Loucy (cell line): ENCODE results near the gene FHIT.

Experiments
- H2AFZ ChIP-seq: fragments of 200-600 bp; sonication (generic); 2 replicates; pipeline ENCODE4 v1.6.0; 2016; ENCODE audit warnings: antibody characterized with exemption, mild to moderate bottlenecking, low read length, moderate library complexity
- H3F3A ChIP-seq: fragments of 200-600 bp; 2 replicates; pipeline ENCODE4 v1.6.0; 2016; ENCODE audit warnings: antibody characterized with exemption, low read depth, mild to moderate bottlenecking
- H3K27me3 ChIP-seq: fragments of 200-600 bp; sonication (generic); 2 replicates; pipeline ENCODE4 v1.6.1; 2014; ENCODE audit warnings: low read length, mild to moderate bottlenecking; ENCODE audit not compliant: insufficient read depth, poor library complexity, severe bottlenecking
- H3K36me3 ChIP-seq: fragments of 200-600 bp; sonication (generic); 2 replicates; pipeline ENCODE4 v1.6.1; 2016; ENCODE audit warnings: low read length; ENCODE audit not compliant: insufficient read depth
- H3K4me1 ChIP-seq: fragments of 200-600 bp; sonication (generic); 2 replicates; pipeline ENCODE4 v1.5.1; 2014; ENCODE audit warnings: low read length, mild to moderate bottlenecking; ENCODE audit not compliant: insufficient read depth, poor library complexity, severe bottlenecking
- H3K4me2 ChIP-seq: fragments of 200-600 bp; sonication (generic); 2 replicates; pipeline ENCODE4 v1.6.0; 2014; ENCODE audit warnings: antibody characterized with exemption, low read length, low read depth, mild to moderate bottlenecking; ENCODE audit not compliant: poor library complexity, severe bottlenecking
- H3K4me3 ChIP-seq: fragments of 200-600 bp; sonication (generic); 2 replicates; pipeline ENCODE4 v1.5.1; 2014; ENCODE audit warnings: low read length, mild to moderate bottlenecking, mixed read lengths; ENCODE audit not compliant: poor library complexity, severe bottlenecking
- H3K79me2 ChIP-seq: fragments of 200-600 bp; sonication (generic); 2 replicates; pipeline ENCODE4 v1.6.1; 2014; ENCODE audit warnings: low read length; ENCODE audit not compliant: insufficient read depth
- H3K9ac ChIP-seq: fragments of 200-600 bp; sonication (generic); 2 replicates; pipeline ENCODE4 v1.6.0; 2014; ENCODE audit warnings: mild to moderate bottlenecking, low read depth, low read length, moderate library complexity; ENCODE audit not compliant: poor library complexity, severe bottlenecking
- H3K9me2 ChIP-seq: fragments of 200-600 bp; sonication (generic); replicated peaks from 2 replicates; pipeline ENCODE4 v1.6.1; 2016; ENCODE audit warnings: low read depth, low read length, mixed read lengths
- H3K9me3 ChIP-seq: fragments of 200-600 bp; sonication (generic); 2 replicates; pipeline ENCODE4 v1.6.1; 2014; ENCODE audit warnings: mild to moderate bottlenecking, antibody characterized with exemption, low read length, low read depth; ENCODE audit not compliant: insufficient read depth
- H4K20me1 ChIP-seq: fragments of 200-600 bp; sonication (generic); 2 replicates; pipeline ENCODE4 v1.6.0; 2014; ENCODE audit warnings: antibody characterized with exemption, low read length, mild to moderate bottlenecking; ENCODE audit not compliant: insufficient read depth, poor library complexity, severe bottlenecking
- CTCF ChIP-seq: fragments of 200-600 bp; sonication (generic); conservative IDR thresholded peaks from 2 replicates; pipeline ENCODE4 v1.5.1; 2014; ENCODE audit warnings: mild to moderate bottlenecking, antibody characterized with exemption, low read length
- EZH2phosphoT487 ChIP-seq: fragments of 200-600 bp; IDR thresholded peaks from 2 replicates; pipeline ENCODE4 v1.6.1; 2018; ENCODE audit warnings: antibody characterized with exemption, mild to moderate bottlenecking, moderate library complexity, borderline replicate concordance

Gene FHIT

GRCh38 chr3:60220768-60221167 lies 1030.5 kb downstream of the FHIT start:
- Histone ChIP-seq H3K4me2 (no peak overlapping the region), H3F3A (no peaks in the 10 kb centered on the region), H3K36me3 (no peaks in the 10 kb centered on the region), H3K9me2 (no peaks in the 10 kb centered on the region), H2AFZ (no peak overlapping the region), H3K9ac (no peak overlapping the region), H3K27me3 (no peaks in the 10 kb centered on the region), H4K20me1 (no peaks in the 10 kb centered on the region), H3K79me2 (no peaks in the 10 kb centered on the region), H3K4me1 (no peaks in the 10 kb centered on the region), H3K4me3 (no peak overlapping the region), H3K9me3 (no peaks in the 10 kb centered on the region)
- TF ChIP-seq CTCF (no peak), EZH2phosphoT487 (no peak)

- Histone ChIP-seq H3K4me3 (no peak overlapping the region), H3K4me2 (no peak overlapping the region), H3K4me1 (no peaks in the 10 kb centered on the region), H2AFZ (no peak overlapping the region), H3K9me3 (no peaks in the 10 kb centered on the region), H4K20me1 (no peaks in the 10 kb centered on the region), H3K79me2 (no peaks in the 10 kb centered on the region), H3K36me3 (no peaks in the 10 kb centered on the region), H3F3A (no peaks in the 10 kb centered on the region), H3K9me2 (no peaks in the 10 kb centered on the region), H3K9ac (no peak overlapping the region), H3K27me3 (no peaks in the 10 kb centered on the region)
- TF ChIP-seq EZH2phosphoT487 (no peak), CTCF (no peak)
Measured at GRCh38 chr3:60219501-60219900, 1031.8 kb downstream of the FHIT start.

- no peaks in the 10 kb centered on the region for H3K36me3 ChIP-seq
- TF ChIP-seq EZH2phosphoT487 = no peak
- TF ChIP-seq CTCF = no peak
- no peaks in the 10 kb centered on the region for H4K20me1 ChIP-seq
- no peaks in the 10 kb centered on the region for H3K79me2 ChIP-seq
- no peak overlapping the region for H2AFZ ChIP-seq
- no peaks in the 10 kb centered on the region for H3K27me3 ChIP-seq
- no peak overlapping the region for H3K4me3 ChIP-seq
- H3K9me3 ChIP-seq = no peaks in the 10 kb centered on the region
- H3K9me2 ChIP-seq = no peaks in the 10 kb centered on the region
- no peaks in the 10 kb centered on the region for H3F3A ChIP-seq
- H3K4me1 ChIP-seq = no peaks in the 10 kb centered on the region
- no peak overlapping the region for H3K4me2 ChIP-seq
- H3K9ac ChIP-seq = no peak overlapping the region
Measured at GRCh38 chr3:60217156-60217911, 1033.9 kb downstream of the FHIT start.
